ENCODE measurements around the gene FABP6. TPM values are rescaled to one million over a fixed set of nuclear protein-coding genes. Genes with fewer than 3 reads are reported as not detected.

FABP6 gene
- total RNA-seq = not detected in 2 replicates

- CTCF ChIA-PET = no interaction called here
- H3K27ac Mint-ChIP-seq = no peak within 1 kb of the TSS
Observed at GRCh38 chr5:160229190-160229742, at the start of gene FABP6. FABP6 (plus strand) TSS chr5:160229506; CDS start chr5:160229558, 52 bp downstream.

GRCh38 chr5:160180931-160181330, 48.4 kb upstream of the FABP6 start:
- H3K9me3 Mint-ChIP-seq = no peaks in the 10 kb centered on the region
- no peak for TF ChIP-seq CTCF (IDR thresholded peaks at IDR 0.05)
- intact Hi-C loops (cut with micrococcal nuclease) = no loop called here
- H3K27me3 Mint-ChIP-seq = no peaks in the 10 kb centered on the region
- no peaks in the 10 kb centered on the region for H3K36me3 Mint-ChIP-seq (ENCODE audit: low read depth)
- H3K27ac Mint-ChIP-seq = no peak overlapping the region
- DNase-seq (no peak), ATAC-seq (ENCODE audit: low read depth) (no peak)
- no peak overlapping the region for H3K4me3 Mint-ChIP-seq
- CTCF ChIA-PET = no interaction called here
- peaks cover 6% of the 10 kb centered on the region for H3K4me1 Mint-ChIP-seq
- POLR2A ChIA-PET = no interaction called here

More at GRCh38 chr5:160229190-160229742, at the start of gene FABP6:
- DNase-seq (no peak), ATAC-seq (ENCODE audit: low read depth) (no peak)
- Mint-ChIP-seq H3K9me3 (no peaks in the 10 kb centered on the region), H3K27me3 (no peaks in the 10 kb centered on the region), H3K36me3 (ENCODE audit: low read depth) (no peaks in the 10 kb centered on the region), H3K4me3 (no peak within 1 kb of the TSS), H3K4me1 (peaks cover 4% of the 10 kb centered on the region)
- POLR2A ChIA-PET = no interaction called here
- TF ChIP-seq CTCF (IDR thresholded peaks at IDR 0.05) = no peak
- intact Hi-C loops (cut with micrococcal nuclease) = no loop called here

GRCh38 chr5:160181965-160182622, 47.2 kb upstream of the FABP6 start:
- H3K36me3 Mint-ChIP-seq (ENCODE audit: low read depth) = no peaks in the 10 kb centered on the region
- ATAC-seq (ENCODE audit: low read depth) = no peak
- POLR2A ChIA-PET = no interaction called here
- no peak for TF ChIP-seq CTCF (IDR thresholded peaks at IDR 0.05)
- peaks cover 1% of the 10 kb centered on the region for H3K27me3 Mint-ChIP-seq
- no peak overlapping the region for H3K27ac Mint-ChIP-seq
- DNase-seq = no peak
- intact Hi-C loops (cut with micrococcal nuclease) = no loop called here
- H3K4me3 Mint-ChIP-seq = no peak overlapping the region
- H3K4me1 Mint-ChIP-seq = peaks cover 11% of the 10 kb centered on the region
- CTCF ChIA-PET = no interaction called here
- H3K9me3 Mint-ChIP-seq = peaks cover 7% of the 10 kb centered on the region

GRCh38 chr5:160183075-160183474, 46.2 kb upstream of the FABP6 start:
- no peak for DNase-seq
- Mint-ChIP-seq H3K27ac (no peak overlapping the region), H3K27me3 (peaks cover 5% of the 10 kb centered on the region), H3K9me3 (peaks cover 7% of the 10 kb centered on the region), H3K4me1 (peaks cover 11% of the 10 kb centered on the region), H3K4me3 (no peak overlapping the region), H3K36me3 (ENCODE audit: low read depth) (no peaks in the 10 kb centered on the region)
- POLR2A ChIA-PET = no interaction called here
- intact Hi-C loops (cut with micrococcal nuclease) = no loop called here
- CTCF ChIA-PET = no interaction called here
- ATAC-seq (ENCODE audit: low read depth) = no peak
- no peak for TF ChIP-seq CTCF (IDR thresholded peaks at IDR 0.05)

- H3K27me3 Mint-ChIP-seq = peaks cover 10% of the 10 kb centered on the region
- CTCF ChIA-PET = no interaction called here
- H3K4me3 Mint-ChIP-seq = no peak overlapping the region
Observed at GRCh38 chr5:160185626-160186360, 43.5 kb upstream of the FABP6 start.

More at GRCh38 chr5:160185626-160186360, 43.5 kb upstream of the FABP6 start:
- Mint-ChIP-seq H3K4me1 (peaks cover 14% of the 10 kb centered on the region), H3K36me3 (ENCODE audit: low read depth) (no peaks in the 10 kb centered on the region), H3K9me3 (peaks cover 7% of the 10 kb centered on the region), H3K27ac (no peak overlapping the region)
- POLR2A ChIA-PET = no interaction called here
- DNase-seq (no peak), ATAC-seq (ENCODE audit: low read depth) (no peak)
- TF ChIP-seq CTCF (IDR thresholded peaks at IDR 0.05) = no peak
- intact Hi-C loops (cut with micrococcal nuclease) = no loop called here
